G401.6 (cell line): ENCODE measurements around the gene ITGA2B.
"Not testable (repeated sequence)": the region's sequence is repeated elsewhere in the genome, so short reads cannot be mapped to it uniquely, and the experiment has no call there.

Source experiments
- FAIRE-seq: peaks from 2 replicates; lab custom pipeline; 2012; peaks lifted over from hg19 to GRCh38; lab: Jason Lieb, UNC

The ITGA2B gene

DNA sequence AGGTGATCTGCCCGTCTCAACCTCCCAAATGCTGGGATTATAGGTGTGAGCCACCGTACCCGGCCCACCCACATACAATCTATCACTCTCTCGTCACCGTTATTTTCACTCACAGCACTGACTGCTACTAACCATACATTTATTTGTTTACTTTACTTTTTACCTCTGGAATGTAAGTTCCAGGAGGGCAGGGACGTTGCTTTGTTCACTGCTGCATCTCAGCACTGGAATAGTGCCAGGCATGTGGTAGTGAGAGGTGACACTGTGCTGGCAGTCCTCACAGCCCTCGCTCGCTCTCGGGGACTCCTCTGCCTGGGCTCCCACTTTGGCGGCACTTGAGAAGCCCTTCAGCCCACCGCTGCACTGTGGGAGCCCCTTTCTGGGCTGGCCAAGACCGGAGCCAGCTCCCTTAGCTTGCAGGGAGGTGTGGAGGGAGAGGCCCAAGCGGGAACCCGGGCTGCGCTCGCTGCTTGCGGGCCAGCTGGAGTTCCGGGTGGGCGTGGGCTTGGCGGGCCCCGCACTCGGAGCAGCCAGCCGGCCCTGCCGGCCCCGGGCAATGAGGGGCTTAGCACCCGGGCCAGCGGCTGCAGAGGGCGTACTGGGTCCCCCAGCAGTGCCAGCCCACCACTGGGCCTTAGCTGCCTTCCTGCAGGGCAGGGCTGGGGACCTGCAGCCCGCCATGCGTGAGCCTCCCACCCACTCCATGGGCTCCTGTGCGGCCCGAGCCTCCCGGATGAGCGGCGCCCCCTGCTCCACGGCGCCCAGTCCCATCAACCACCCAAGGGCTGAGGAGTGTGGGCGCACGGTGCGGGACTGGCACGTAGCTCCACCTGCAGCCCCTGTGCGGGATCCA lies 20.8 kb downstream of the ITGA2B start:
- not testable (repeated sequence) for FAIRE-seq

DNA sequence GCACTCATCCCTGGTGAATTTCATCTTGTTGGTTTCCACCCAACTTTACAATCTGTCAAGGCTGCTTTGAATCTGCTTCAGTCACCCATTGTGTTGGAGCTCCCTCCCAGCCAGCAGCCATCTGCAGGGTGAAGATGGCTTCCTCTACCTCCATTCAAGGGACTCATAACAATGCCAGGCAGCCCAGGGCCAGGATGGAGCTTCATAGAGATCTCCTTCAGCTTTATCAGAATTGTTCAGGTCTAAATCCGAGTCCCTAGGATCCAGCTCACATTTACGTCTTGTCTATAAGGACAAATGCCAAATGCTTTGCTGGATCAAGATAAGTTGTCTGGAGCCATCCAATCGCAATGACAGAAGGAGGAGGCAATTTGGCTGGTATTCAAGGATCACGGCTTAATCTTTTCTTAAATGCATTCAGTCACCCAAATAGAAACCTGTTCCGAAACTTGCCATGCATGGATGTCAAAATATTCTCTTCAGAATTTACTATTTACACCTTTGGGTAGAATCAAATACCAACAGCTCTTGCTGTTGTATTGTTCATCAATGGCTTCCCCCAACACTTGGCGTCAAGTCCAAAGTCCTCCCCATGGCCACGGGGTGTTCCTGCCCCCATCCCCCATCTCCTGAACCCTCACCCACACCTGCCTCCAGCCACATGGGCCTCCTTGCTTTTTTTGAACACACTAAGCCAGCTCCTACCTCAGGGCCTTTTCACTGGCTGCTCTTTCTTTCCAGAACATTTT lies 22.0 kb downstream of the ITGA2B start:
- no peak for FAIRE-seq

DNA sequence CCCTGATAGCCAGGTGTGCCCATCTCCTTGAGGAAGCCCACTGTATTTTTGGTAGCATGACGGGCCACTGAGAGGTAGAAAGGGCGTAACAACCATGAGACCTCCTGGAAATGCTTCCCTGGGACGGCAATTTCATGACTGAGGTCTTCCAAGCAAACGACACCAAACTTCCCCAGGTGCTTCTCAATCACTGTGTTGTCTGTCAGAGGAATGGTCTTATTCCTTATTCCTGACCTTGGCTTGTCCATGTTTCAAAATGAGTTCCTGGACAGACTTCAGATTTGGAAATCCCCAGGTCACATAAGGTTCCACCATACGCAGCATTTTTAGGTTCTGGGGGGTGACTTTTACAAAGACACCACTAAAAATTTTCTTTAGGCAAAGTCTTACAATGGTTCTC lies 24.4 kb downstream of the ITGA2B start:
- not testable (repeated sequence) for FAIRE-seq

DNA sequence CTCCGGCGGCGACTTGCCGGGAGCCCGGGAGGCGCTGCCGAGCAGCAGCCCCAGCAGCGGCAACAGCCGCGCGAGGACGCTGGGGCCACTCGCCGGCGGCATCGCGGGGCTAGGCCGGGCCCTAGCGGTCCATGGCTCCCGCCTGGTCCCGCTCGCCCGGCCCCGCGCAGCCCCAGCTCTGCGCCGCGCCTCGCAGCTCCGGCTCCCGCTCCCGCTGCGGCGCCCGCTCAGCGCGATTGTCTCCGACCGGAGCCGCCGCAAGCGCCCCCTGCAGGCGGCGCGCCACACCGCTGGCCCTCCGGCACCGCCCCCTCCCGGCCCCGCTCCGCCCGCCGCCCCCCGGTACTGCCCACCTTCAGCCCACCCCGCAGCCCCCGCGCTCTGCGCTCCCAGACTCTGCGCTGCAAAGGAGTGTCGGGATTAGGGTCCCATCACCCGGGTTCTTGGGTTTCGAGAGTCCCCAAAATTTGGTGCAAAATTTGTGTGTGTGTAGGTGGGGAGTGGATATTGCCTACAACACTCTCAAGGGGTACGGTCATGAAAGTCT lies 25.8 kb downstream of the ITGA2B start, which contains the start of gene FAM171A2:
TSS of gene FAM171A2 (minus strand) at position 241 of the 547 bp plus-strand sequence. CDS start at position 102, 139 bp downstream.
- no peak for FAIRE-seq

DNA sequence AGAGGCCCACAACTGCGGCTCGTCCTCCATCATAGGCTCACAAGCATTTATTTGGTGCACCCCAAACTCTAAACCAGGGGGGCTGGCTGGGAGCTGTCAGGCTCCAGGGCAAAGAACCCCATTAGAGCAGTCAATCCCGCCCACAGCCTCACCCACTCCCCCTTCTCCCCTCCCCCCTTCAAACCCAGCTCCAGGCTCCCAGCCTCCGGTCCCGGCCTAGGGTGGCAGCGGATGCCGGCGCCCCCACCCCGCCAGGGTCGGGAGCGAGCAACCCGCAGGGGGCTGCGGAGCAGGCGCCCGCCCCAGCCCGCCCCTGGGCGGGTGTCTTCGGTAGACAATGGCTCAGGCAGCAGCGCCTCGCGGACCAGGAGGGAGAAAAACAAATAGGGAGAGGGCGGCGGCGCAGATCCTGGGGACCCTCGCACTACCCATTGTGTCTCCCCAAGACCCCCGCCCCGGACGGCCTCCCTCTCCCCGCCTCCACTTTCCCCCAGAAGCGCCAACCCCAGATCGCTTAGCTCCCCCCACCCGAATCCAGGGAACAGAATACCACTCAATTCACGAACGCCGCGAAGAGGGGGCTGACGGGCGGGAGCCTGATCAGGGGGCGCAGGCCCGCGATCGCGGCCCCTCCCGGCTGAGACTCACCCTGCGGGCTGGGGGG lies 26.4 kb downstream of the ITGA2B start:
- FAIRE-seq, result no peak

DNA sequence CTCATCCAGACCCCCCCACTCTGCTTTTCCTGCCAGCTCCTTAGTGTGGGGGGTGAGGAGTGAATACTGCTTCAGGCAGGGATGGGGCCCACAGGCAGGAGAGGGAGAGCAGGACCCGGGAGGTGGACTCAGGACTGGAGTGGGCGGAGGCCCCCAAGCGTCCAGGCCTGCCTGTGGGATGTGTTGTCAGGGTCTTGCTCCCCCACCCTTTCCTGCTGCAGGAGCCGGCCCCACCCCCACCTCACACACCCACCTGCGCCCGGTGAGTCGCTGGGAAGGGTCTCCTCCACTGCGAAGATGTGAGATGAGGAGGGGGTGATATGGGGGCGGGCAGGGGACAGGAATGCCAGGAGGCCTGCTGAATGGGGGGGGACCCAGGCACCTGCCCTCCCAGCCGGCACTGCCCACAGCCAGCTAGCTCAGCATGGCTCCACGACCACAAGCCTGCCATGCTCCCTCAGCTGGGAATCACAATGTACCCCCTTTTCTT lies 26.9 kb downstream of the ITGA2B start:
- no peak for FAIRE-seq

DNA sequence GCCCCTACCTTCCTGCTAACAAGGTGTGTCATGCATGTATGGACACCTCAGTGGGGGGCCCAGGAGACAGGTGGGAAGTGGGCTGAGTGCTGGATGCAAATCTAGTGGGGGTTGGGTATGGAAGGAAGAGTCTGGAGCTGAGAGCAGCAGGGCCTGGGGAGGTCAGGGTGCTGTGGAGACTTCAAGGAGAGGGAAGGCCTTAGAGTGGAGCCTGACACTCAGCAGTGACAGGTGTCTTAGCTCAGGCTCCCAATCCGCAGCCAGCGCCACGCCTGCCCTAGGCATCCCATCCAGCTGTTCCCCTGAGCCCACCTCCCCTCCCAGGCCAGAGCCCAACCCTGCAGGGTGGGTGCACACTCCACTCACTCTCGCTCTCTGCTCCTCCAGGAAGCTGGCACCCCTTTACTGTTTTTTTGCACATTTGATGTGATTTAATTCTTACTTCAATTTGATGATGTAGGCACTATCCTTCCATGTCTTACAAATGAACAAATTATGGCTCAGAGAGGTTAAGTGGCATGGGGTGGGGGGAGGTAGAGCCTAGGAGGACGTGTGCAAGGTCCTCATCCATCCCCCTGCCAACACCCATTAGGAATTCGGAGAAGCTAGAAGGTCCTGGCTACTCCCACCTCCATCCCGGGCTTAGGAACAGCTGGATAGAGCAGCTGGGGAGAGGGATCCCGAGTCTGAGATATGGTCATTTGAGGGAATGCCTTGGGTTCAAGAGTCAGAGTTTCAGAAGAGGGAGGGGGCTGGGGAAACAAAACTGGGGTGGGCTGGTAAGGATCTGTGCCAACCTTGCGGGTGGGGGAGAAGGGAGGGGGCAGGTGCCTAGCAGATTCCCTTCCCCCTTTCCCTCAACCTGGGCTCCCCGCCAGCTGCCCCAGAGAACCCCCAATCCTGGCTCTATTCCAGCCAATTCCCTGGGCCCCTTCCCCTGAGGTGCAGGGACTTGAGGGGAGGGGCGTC lies 27.9 kb downstream of the ITGA2B start:
- FAIRE-seq, result no peak

DNA sequence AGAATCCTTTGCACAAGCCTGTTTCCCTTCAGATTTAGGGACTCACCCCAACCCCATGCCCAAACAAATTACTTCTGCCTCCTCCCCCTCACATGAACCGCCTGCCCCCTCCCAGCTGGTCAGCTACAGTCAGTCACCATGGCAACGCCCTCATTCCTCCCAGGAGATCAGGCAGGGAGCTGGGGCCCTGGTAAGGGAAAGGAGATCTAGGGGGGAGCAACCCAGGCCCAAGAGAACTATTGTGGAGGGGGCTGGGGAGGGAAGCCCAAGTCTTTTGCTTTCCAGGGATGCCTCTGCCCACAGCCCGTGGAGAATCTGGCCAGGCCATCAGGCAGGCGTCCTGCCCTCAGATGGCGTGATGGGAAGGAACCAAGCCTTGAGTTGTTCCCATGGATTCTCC lies 28.6 kb downstream of the ITGA2B start:
- FAIRE-seq, result no peak

DNA sequence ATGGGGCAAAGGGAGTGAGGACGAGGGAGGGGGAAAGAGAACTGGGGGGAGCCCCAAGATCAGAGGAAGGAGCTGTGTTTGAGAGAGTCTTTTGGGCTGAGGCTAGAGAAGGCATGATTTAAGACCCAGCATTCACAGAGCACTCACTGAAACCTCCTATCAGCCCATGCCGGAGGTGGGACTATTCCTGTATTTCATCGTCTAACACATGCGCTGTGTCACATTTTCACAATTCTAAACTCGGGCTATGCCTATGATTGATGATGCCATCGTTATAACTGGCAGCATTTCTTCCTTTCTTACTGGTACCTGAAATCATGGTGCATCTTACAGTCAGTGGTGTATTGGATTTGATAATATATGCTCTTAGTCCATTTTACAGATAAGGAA lies 29.3 kb downstream of the ITGA2B start:
- FAIRE-seq, result no peak

DNA sequence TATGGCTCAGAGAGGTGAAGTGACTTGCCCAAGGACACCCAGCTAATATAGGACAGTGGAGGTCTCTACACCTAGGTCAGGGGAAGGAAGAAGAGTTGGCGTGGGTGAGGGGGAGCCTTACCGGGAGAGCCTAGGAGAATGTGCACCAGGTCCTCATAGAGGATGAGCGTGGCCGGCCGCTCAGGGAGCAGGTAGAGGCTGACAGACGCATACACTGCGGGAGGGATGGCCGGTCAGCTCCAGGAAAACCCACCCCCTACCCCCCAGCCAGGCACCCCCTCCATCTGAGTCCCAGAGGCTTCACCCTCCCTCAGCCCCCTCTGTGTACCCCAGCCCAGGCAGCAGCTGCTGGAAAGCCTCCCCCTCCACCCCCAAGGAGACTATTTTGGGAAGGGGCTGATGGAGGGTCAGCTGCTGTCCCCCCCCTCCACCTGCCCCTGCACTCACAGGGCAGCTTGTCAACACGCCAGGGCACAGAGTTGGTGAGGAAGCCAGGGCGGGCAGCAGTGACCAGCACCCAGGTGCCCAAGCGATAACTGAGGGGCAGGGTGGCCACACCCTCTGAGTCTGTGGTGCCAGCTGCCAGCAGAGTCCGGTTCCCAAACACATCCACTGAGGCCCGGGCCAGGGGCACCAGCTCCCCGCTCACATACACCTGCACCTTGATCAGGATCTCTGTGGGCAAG lies 29.8 kb downstream of the ITGA2B start:
- FAIRE-seq, result no peak

DNA sequence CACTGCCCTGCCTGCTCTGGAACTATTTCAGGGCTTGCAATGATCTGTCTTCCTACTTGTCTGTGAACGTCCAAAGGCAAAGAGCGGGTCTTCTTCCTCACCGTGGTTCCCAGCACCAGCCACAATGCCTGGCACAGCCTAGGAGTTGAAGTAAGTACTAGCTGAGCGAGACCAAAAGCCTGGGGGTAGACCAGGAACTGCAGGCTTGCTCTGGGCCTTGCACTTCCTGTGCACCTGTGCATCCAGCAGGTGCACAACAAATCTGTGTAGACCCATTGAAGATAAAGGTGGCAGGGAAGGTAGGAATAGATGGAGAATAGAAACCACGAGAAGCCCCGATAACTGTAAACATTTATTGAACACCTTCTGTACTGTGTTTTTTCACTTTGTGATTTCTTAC lies 30.4 kb downstream of the ITGA2B start:
- no peak for FAIRE-seq

DNA sequence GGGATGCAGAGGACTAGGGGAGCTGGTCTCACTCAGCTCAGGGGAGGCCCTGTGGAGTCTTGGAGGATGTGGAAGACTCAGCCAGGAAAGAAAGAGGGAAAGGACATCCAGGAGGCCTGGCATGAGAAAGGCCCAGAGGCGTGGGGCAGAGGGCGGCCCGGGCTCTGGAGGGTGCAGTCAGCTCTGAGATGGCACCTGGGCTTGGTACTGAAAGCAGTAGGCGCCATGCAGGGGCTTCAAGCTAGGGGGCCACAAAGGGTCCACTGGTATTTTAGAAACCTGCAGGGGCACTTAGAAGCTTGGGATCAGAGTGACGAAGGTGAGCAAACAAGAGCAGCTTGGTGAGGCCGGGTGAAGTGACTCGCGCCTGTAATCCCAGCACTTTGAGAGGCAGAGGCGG lies 31.4 kb downstream of the ITGA2B start:
- FAIRE-seq, result no peak

DNA sequence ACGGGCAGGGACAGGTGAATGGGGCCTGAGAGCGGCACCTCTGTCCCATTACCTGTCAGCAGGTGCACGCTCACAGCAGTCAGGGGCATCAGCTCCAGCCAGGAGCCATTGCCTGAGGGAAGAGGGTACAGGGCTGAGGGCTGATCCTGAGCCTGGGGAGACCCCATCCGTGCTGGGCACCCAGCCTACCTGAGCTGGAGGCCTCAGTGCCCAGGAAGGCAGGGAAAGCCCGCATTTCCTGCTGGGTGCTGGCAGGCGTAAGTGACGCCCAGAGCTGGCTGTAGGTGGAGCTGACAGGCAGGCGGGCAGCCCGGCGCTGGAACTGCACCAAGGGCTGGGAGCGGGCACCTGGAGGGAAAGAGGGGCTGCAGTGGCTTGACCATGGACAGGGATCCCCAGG lies 33.2 kb downstream of the ITGA2B start:
- FAIRE-seq, result no peak

DNA sequence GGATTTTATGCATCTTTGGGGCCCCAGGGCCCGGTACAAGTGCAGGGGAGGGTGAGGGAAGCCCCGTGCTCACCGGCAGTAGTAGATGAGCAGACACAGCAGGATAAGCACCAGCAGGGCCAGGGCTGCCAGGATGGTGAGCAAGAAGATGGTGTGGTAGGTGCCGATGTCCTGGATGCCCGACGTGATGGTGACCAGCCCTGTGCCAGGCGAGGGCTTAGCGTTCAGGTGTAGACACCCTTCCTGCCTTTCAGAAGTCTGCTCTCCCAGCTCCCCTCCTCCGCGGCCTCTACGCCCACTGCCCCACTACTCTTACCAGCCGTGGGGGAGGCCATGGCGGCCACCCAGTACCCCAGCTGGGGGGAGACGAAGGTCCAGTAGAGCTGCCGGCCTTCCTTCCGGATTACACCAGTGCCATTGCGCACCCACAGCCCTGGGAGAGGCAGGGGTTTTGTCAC lies 33.8 kb downstream of the ITGA2B start:
- no peak for FAIRE-seq

DNA sequence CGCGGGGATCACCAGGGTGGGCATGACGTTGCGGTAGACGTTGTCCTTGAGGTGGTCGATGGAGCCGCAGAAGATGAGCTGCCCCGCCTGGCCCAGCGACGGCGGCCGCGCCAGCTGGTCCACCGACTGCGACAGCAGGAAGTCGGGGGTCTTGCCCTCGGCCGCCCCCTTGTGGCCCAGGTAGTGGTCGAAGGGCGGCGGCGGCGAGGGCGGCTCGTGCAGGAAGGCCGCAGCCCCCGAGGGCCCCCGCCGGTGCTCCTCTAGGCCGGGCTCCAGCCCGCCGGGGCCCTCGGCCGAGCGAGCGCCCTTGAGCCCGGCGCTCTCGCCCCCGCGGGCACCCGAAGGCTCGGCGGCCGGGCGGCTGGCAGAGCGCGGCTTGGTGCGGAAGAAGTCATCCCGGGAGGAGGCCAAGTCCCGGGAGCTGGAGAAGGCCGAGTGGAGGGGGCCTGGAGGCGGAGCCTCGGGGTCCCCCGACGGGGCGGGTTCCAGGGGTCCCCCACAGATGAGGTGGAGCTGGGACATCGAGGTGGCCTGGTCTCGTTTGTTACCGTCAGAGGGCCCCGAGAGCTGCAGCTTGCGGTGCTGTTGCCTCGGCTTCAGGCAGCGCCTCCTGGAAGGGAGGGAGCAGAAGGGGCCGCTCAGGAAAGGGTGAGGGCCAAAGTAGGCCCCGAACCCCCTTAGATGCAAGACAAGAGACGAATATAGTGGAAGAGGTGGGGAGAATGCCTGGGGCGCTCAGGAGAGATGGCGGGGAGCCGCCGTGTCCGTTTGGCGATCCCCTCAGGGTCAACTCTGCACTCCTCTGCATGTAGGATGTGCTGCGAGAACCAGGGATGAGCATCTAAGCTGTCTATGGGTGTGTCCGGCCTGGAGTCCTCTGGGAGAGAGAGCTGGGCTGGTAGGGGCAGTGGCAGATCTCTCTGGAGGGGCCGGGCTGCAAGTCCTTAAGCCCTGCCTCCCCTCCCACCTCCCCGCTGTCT lies 34.6 kb downstream of the ITGA2B start:
- FAIRE-seq, result no peak

DNA sequence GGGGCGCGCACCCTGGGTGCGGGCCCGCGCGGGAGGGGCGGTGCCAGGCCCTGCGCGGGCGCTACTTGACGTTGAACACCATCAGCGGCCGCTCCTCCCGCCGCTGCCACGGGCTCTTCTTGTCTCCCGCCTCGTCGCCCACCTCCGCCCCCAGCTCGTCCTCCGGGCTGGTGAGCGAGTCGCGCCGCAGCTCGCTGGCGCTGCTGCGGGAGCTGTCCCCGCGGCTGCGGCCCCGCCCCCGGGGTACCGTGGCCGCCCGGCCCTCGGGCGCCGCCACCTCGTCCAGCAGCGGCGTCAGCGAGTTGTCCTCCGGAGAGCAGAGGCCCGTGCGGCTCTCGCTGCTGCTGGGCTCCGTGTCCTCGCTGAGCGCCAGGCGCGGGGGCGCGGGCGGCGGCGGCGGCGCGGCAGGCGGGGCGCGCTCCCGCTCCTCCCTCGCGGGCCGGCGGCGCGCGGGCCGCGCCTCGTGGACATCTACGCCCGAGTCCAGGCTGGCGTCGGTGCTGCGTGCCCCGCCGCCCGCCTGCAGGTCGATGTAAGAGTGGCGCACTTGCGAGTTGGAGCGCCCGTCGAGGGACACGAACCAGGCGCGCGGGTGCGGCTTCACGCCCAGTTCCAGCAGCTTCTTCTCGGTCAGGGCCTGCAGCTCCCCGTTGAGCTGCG lies 35.6 kb downstream of the ITGA2B start:
- no peak for FAIRE-seq

DNA sequence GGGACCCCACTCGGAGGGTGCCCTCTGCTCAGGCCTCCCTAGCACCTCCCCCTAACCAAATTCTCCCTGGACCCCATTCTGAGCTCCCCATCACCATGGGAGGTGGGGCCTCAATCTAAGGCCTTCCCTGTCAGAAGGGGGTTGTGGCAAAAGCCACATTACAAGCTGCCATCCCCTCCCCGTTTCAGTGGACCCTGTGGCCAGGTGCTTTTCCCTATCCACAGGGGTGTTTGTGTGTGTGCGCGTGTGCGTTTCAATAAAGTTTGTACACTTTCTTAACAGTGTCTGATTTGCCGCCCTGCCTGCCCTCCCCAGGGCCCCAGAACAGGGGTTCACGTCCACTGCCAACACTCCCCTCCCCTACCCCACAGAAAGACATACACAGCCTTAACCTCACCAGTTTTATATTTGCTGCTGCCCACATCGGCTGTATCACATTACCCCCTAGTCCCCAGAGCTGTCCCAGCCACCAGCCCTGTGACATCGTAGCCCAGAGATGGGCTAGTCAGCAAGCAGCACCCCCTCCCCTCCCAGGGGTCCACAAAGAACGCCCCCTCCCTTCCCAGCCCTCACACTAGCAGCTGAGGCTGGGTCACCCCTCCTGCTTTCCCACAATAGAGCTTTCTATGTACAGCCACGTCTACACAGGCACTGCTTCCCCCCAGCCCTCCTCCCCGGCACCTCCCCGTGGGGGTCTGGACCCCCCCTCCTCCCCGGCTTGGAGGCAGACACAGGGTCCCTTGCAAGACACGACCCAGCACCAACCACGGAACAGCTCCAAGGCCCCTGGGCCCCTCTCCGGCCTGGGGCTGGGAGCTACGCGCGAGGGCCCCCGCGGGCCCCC lies 36.4 kb downstream of the ITGA2B start:
- FAIRE-seq, result no peak
